GM12865 (cell line): Measurements from ENCODE around the gene TIMM50.

Experiments
- DNase-seq: peaks from one replicate; pipeline ENCODE4 v3.0.0; 2010; ENCODE audit warnings: low read depth
- H3K4me3 ChIP-seq: 2 replicates; pipeline ENCODE4 v1.5.1; 2011; ENCODE audit warnings: mild to moderate bottlenecking, low read depth, low read length, control low read depth
- TF ChIP-seq, protein P1 (sequence below): IDR thresholded peaks from 2 replicates; pipeline ENCODE4 v1.5.1; 2011; ENCODE audit warnings: low read length, control low read depth, low read depth, inconsistent platforms; ENCODE audit not compliant: insufficient read depth; ENCODE audit errors: missing control alignments

Gene TIMM50

DNA sequence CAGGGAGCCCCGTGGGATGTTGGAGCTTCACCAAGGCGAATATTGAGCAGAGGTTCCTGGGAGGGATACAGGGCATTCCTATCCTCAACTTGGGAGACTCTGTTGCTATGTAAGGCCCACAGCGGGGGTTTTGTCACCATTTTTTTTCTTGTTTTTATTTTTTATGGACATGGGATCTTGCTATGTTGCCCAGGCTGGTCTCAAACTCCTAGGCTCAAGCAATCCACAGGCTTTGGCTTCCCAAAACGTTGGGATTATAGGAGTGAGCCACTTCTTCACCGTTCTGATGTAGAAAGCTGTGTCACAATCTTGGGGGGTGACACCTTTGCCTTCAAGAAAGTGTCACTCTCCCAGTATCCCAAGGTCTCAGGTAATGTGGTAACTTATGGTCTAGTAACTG is 20.7 kb downstream of the TIMM50 start:
- TF ChIP-seq, protein P1, sequence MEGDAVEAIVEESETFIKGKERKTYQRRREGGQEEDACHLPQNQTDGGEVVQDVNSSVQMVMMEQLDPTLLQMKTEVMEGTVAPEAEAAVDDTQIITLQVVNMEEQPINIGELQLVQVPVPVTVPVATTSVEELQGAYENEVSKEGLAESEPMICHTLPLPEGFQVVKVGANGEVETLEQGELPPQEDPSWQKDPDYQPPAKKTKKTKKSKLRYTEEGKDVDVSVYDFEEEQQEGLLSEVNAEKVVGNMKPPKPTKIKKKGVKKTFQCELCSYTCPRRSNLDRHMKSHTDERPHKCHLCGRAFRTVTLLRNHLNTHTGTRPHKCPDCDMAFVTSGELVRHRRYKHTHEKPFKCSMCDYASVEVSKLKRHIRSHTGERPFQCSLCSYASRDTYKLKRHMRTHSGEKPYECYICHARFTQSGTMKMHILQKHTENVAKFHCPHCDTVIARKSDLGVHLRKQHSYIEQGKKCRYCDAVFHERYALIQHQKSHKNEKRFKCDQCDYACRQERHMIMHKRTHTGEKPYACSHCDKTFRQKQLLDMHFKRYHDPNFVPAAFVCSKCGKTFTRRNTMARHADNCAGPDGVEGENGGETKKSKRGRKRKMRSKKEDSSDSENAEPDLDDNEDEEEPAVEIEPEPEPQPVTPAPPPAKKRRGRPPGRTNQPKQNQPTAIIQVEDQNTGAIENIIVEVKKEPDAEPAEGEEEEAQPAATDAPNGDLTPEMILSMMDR = no peak
- DNase-seq = no peak
- no peak overlapping the region for H3K4me3 ChIP-seq

DNA sequence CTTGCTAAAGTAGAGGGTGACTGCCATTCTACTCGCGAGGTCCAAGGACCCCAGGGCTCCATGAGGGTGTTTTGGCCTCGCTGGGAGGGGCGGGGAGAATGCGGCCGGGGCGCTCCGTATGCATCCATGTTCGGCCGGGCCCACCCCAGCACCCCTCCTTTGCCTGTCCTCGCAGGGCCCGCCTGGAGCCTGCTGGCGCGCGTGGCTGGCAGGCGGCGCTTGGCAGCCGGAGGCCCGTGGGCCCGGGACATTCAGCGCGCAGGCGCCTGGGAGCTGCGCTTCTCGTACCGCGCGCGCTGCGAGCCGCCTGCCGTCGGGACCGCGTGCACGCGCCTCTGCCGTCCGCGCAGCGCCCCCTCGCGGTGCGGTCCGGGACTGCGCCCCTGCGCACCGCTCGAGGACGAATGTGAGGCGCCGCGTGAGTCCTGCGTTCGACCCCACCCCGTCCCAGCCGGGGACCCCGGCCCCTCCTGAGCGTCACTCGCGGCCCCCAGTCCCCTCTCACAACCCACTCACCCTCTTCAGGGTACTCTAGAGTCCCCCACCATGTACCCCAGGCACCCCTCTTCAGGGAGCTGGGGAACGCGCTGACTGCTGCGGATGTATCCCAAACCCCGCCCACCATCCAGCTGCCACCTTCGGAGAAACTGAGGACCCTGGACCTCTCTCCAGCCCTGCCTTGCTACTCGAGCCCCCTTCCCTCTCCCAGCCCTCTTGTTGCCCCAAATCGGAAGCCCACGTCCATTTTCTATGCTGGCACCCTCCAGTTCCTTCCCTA is 22.2 kb downstream of the TIMM50 start:
- peak; percentile 85 for DNase-seq

DNA sequence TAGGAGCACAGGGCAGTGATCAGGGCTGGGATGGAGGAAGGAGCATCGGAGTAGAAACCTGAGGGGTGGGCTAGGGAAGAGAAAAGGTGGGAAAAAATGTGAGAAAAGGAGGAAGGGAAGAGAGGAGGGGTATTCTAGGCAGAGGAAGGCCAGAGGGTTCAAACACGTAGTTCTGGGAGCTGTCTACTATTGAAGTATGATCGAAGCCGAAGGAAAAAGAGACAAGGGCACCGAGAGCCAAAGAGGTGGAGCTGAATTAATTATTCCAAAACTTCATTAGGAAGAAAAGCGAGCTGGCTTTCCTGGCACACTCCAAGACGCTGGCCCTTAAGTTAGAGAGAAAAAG is 25.9 kb downstream of the TIMM50 start:
- TF ChIP-seq, protein P1 = no peak
- no peak for DNase-seq
- H3K4me3 ChIP-seq = no peak overlapping the region

More for the DNA sequence above, 22.2 kb downstream of the TIMM50 start:
- TF ChIP-seq, protein P1 = peak; percentile 79
- H3K4me3 ChIP-seq = no peak overlapping the region

DNA sequence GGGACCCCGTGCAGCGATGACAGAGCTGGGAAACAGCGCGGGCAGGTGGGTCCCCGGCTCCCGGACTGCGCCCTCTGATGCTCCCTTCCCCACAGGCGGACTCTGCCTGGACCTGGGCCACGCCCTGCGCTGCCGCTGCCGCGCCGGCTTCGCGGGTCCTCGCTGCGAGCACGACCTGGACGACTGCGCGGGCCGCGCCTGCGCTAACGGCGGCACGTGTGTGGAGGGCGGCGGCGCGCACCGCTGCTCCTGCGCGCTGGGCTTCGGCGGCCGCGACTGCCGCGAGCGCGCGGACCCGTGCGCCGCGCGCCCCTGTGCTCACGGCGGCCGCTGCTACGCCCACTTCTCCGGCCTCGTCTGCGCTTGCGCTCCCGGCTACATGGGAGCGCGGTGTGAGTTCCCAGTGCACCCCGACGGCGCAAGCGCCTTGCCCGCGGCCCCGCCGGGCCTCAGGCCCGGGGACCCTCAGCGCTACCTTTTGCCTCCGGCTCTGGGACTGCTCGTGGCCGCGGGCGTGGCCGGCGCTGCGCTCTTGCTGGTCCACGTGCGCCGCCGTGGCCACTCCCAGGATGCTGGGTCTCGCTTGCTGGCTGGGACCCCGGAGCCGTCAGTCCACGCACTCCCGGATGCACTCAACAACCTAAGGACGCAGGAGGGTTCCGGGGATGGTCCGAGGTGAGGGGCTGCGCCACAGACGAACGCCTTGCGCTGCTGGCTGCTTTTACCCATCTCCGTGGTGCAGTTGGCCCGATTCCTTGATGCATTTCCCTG is 26.5 kb downstream of the TIMM50 start:
- H3K4me3 ChIP-seq = peak overlapping the region; percentile 42
- DNase-seq = peak; percentile 89
- TF ChIP-seq, protein P1 = no peak

DNA sequence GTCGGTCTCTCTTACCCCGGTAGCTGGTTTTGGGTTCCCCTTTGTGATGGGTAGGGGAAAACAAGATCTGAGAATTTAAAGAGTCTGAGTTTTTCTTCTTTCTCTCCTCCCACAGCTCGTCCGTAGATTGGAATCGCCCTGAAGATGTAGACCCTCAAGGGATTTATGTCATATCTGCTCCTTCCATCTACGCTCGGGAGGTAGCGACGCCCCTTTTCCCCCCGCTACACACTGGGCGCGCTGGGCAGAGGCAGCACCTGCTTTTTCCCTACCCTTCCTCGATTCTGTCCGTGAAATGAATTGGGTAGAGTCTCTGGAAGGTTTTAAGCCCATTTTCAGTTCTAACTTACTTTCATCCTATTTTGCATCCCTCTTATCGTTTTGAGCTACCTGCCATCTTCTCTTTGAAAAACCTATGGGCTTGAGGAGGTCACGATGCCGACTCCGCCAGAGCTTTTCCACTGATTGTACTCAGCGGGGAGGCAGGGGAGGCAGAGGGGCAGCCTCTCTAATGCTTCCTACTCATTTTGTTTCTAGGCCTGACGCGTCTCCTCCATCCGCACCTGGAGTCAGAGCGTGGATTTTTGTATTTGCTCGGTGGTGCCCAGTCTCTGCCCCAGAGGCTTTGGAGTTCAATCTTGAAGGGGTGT is 27.2 kb downstream of the TIMM50 start:
- peak overlapping the region; percentile 42 for H3K4me3 ChIP-seq
- TF ChIP-seq, protein P1 = no peak
- no peak for DNase-seq

DNA sequence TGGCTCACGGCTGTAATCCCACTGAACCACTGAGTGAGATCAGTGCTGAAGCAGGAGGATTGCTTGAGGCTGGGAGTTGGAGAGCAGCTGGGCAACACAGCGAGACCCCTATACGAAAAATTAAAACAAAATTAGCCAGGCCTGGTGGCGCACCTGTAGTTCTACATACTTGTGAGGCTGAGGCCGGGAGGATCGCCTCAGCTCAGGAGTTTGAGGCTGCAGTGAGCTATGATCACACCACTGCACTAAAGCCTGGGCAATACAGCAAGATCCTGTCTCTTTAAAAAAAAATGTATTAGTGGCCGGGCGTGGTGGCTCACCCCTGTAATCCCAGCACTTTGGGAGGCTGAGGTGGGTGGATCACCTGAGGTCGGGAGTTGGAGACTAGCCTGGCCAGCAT is 28.0 kb downstream of the TIMM50 start:
- no peak for DNase-seq
- no peak overlapping the region for H3K4me3 ChIP-seq
- TF ChIP-seq, protein P1 = no peak
